Raji (cell line): ENCODE measurements around the gene UQCC2.

ENCODE experiments used
- POLR2A ChIP-seq: IDR thresholded peaks from 2 replicates; pipeline ENCODE4 v1.6.1; 2011; ENCODE audit warnings: low read depth, low read length, control low read depth; ENCODE audit not compliant: insufficient read depth

Gene UQCC2

GRCh38 chr6:33746651-33747100 is 35.2 kb upstream of the UQCC2 start, which contains the start of gene IP6K3:
IP6K3 (minus strand) TSS chr6:33746905; CDS start chr6:33735476, 11,429 bp downstream.
- TF ChIP-seq POLR2A: no peak

DNA sequence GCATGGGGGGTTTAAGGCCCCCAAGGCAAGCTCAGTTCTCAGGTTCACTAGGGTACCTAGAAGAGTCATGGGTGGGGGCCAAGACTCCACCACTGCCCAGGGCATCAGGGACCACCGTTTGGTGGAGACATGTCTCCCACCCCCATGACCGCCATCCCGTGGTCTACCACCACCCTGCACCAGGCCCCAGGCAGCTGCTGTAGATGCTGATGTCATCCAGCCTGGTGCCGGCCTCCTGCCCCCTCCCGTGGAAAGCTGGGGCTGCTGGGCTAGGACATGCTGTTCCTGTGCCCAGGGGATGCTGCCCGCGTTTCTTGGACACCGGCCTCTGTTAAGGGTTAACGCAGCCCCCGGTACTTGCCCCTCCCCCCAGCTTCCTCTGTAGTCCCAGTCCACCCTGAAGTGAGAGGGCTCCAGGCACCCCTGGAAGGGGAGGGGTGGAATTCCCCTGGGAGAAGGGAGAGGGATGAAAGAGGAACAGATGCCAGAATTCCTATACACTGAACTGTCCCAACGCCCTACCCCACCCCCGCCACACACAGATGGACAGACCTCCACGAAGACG is 34.6 kb upstream of the UQCC2 start:
- no peak for TF ChIP-seq POLR2A

DNA sequence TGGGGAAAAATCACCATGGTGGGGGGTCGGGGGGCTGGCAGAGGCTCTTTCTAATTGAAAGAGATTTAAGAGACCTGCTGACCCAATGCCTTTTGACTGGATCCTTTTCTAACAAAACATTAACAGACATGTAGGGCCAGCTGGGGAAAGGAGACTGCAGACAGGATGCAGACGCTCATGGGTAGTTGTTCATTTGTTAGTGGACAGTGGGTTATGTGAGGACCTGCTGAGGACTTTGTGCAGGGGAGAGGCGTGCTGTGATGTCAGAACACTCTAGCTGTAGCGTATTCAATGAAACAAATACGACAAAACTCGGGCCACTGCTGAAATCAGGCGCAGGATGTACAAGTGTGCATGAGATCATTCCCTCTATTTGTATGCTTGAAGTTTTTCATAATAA is 34.0 kb upstream of the UQCC2 start:
- no peak for TF ChIP-seq POLR2A

DNA sequence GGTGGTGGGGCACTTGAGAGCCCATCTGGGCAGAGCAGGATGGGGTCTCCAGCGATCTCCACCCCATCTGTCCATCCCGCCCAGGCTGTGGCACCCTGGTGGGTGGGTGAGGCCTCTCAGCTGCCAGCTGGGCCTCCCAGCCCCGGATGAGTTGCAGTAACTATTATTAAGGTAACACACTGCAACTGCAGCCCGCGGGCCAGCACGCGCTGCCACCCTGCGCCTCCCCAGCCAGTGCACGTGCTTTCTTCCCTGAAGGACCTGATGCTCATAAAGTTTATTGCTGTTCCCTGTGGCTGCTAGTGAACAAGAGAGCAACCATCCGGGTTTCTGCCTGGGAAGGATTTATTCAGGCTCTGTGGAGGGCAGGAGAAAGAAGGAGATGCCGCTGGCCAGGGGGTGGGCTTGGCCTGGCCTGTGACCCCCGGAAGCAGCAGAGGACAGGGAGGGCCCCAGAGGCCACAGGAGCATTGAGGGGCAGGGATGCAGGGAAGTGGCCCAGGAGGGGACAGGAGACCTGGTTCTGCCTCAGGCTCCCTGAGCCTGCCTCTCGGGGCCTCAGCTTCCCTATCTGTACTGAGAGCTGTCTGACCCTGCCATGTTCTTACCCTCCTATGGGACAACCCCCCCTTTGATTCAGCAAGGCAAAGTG is 33.5 kb upstream of the UQCC2 start:
- no peak for TF ChIP-seq POLR2A

DNA sequence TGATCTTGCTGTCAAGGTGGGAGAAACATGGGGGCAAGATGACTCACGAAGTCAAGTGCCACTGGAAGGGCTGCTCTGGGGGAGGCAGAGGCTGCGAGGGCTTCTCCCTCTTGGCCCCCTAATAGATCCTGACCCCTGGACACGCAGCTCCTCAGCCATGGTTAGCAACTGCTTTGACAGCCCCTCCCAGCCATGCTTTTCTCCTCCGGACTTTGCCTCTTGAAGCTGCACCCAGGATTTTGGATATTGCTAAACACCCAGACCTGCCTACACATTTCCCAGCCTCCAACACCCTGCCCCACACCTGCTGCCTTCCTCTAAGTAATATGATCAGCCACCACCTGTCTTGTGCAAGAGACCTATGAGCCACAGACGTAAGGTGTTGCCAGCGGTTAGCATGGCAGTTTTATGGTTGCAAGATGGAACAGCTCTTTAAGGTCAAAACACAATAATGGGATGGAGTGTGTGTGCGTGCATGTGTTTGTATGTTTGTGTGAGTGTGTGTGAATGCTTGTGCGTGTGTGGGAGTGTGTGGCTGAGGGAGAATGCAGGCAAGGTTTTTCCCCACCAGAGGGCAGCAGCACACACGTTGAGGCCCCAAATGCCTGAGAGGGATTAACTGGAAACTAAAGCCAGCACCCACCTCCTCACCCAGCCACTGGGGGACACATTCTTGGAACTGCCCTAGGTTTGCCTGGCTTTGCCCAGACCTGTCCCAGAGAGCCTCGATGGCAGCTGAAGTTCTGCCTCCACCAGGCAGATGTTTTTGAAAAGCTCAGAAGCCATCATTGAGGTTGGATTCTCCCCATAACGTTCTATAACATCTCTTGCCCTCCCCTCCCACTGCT is 32.7 kb upstream of the UQCC2 start:
- TF ChIP-seq POLR2A: no peak

DNA sequence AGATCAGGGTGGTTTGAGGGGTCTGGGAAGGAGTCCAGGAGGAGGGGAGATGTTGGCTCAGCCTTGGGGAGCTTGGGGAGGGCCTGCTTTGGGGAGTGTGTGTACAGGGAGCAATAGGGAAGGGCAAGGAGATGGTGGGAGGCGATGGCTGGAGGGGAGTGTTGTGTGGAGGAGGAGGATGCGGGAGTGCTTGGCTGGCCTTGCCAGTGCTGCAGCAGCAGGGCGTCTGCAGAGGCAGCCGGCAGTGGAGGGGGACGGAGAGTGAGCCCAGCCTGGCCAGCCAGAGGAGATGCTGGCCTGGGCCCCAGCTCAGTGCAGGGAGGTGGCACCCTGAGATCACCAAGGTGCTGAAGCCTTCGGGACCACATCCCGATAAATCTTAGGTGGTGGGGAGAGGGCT is 31.3 kb upstream of the UQCC2 start:
- TF ChIP-seq POLR2A: no peak

DNA sequence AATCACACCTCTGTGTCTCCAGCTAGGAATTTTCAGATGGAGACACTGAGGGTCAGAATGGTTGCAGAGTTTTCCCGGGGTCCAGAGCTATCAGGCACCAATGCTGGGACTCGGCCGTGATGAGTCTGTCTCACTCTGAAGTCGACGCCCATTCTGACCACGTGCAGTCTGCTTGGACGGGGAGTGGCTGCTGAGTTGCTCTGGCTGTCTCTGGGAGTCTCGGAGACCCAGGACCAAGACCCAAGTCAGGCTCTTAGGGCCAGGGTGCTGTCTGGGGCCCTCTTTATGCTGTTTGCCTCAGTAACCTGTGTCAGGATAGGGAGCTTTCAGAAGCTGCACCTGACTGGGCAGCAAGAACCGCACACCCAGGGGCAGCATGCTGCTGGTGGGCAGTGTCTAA is 30.6 kb upstream of the UQCC2 start:
- TF ChIP-seq POLR2A: no peak

DNA sequence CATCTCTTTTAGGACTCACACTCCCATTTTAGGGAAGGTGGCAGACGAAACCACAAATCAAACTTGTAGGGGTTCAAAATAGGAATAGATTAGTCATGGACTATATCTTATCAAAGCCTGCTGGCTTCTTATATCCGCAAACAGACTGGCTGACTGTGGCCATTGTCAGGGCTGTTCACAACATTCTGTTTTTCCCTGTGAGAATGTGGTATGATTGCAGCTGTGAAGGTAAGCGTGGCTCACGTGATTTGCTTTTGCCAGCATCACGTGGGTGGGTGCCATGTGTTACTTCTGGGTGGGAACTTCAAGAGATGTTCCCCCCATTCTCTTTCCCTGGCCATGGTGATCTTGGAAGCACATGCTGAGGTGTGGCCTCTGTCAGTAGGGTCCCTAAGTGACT is 29.3 kb upstream of the UQCC2 start:
- no peak for TF ChIP-seq POLR2A

DNA sequence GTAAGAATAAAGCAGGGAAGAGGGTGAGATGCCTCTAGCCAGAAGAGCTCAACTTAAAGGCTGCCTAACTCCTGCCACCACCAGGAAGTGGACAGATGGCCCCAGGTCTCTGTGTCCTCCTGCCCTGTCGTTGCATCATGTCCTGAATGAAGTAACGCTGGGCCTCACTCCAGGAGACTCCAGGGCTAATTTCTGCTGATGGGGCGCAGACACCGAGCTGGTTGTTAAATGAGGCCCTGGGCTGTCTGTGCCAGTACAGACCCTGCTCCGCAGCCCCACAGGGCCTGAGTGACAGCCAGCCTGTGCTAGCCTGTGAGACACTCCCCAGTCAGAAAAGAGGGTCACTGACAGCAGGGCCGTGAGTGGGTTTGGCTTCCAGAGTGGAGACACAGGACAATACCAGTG is 28.7 kb upstream of the UQCC2 start:
- TF ChIP-seq POLR2A: no peak

GRCh38 chr6:33739571-33739970 is 28.1 kb upstream of the UQCC2 start:
- no peak for TF ChIP-seq POLR2A

GRCh38 chr6:33738879-33739278 is 27.4 kb upstream of the UQCC2 start:
- TF ChIP-seq POLR2A: no peak

- no peak for TF ChIP-seq POLR2A
Observed at GRCh38 chr6:33738153-33738552, 26.7 kb upstream of the UQCC2 start.

GRCh38 chr6:33737267-33738026 is 25.9 kb upstream of the UQCC2 start:
- TF ChIP-seq POLR2A: no peak

DNA sequence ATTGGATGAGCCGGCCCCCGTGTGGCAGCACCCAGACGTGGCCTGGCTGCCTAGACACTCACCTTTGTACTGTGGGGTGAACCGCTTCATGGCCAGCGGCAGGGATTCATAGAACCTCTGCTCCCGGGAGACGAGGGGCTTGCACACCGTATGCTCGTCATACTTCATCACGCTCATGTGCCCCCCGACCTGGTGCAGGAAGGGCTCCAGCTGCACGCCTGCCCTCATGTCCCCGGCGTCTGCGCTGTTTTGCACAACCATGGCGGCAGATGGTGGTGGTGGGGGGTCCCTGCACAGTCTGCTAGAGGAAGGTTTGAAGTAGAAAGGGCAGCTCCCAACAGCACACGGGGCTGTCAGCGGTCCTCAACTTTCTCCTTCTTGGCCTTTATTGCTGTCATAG is 23.7 kb upstream of the UQCC2 start:
- no peak for TF ChIP-seq POLR2A

GRCh38 chr6:33733709-33734007 is 22.2 kb upstream of the UQCC2 start:
- no peak for TF ChIP-seq POLR2A
